ENCODE results near the gene STK17A. TPM values are rescaled to one million over a fixed set of nuclear protein-coding genes. Genes with fewer than 3 reads are reported as not detected.
"Not testable (repeated sequence)": the region's sequence is repeated elsewhere in the genome, so short reads cannot be mapped to it uniquely, and the experiment has no call there.

Gene STK17A
- total and polyA plus RNA-seq, 4 experiments from 2014 or later, result 118 to 168 (median 129) TPM

DNA sequence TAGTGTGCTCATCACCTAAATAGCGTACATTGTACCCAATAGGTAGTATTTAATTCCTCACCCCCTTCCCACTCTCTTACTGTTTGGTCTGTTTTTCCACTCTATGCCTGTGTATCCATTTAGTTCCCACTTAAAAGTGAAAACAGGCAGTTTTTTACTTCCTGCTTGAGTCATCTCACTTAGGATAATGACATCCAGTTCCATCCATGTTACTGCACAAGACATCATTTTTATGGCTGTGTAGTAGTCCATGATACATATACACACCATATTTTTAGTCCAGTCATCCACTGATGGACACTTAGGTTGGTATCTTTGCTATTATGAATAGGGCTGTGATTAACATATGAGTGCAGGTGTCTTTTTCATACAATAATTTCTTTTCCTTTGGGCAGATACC, 10.1 kb downstream of the STK17A start:
- H3K36me3 Mint-ChIP-seq, result peaks cover 12 to 35% of the 10 kb centered on the region in 2 donors
- no peaks in the 10 kb centered on the region for H3K27me3 ChIP-seq (ENCODE audit: insufficient read depth, low read length)

DNA sequence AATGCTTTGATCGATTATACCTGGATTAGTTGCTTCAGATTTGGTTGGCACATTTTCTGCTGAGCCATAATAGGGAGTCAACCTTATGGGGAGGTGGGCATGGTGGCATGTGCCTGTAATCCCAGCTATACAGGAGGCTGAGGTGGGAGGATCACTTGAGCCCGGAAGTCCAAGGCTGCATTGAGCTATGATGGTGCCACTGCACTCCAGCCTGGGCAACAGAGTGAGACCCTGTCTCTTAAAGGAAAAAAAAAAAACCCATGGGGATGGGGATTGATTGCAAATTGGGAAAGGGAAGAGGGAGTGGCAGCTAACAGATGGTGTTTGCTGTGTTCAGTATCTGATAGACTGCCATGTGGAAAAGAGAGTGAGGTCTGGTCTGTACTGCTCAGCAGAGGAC, 11.1 kb downstream of the STK17A start:
- DNase-seq, result no peak
- Histone ChIP-seq H3K4me1 (ENCODE audit: insufficient read depth, low read length) (peaks cover 76% of the 10 kb centered on the region), H3K27me3 (ENCODE audit: insufficient read depth, low read length) (no peaks in the 10 kb centered on the region), H3K27ac (ENCODE audit: low read depth, low read length) (peak overlapping the region; percentile 30), H3K9me3 (ENCODE audit: control insufficient read depth in 1 of 2, low read length in 2 of 2) (no peaks in the 10 kb centered on the region), H3K36me3 (ENCODE audit: insufficient read depth, low read length) (no peaks in the 10 kb centered on the region), H3K4me3 (ENCODE audit: low read length in 2 of 2) (no peak overlapping the region)
- H3K9me3 Mint-ChIP-seq, result peaks cover 0 to 2% (median 0%) of the 10 kb centered on the region in 8 donors
- POLR2A ChIA-PET (ENCODE audit: partially characterized antibody), result interaction anchor here (1.0 to 2.0 kb wide), 3 partner anchors 9 to 14 kb away, joined by 4 to 7 read pairs (median 5); partner anchors contain the start of gene STK17A
- H3K4me3 Mint-ChIP-seq, result peak overlapping the region; percentile 45 to 88 (median 78)
- peaks cover 55 to 88% (median 70%) of the 10 kb centered on the region in 4 donors for H3K4me1 Mint-ChIP-seq
- no peaks in the 10 kb centered on the region for H3K27me3 Mint-ChIP-seq
- peak overlapping the region; percentile 25 to 93 (median 81) for H3K27ac Mint-ChIP-seq
- H3K36me3 Mint-ChIP-seq, result peaks cover 20 to 41% of the 10 kb centered on the region in 2 donors
- CTCF ChIA-PET (ENCODE audit: partially characterized antibody), result interaction anchor here (1.4 to 2.3 kb wide), 4 partner anchors 9 to 106 kb away, joined by 4 to 16 read pairs (median 8); partner anchors contain the start of gene STK17A
- intact Hi-C loops (cut with micrococcal nuclease), result no loop called here

More for the DNA sequence above, 10.1 kb downstream of the STK17A start:
- intact Hi-C loops (cut with micrococcal nuclease), result no loop called here
- Mint-ChIP-seq H3K27me3 (no peaks in the 10 kb centered on the region), H3K4me3 (peak overlapping the region in 7 of 8 donors; percentile 10 to 88 (median 79)), H3K9me3 (peaks cover 0 to 2% (median 0%) of the 10 kb centered on the region in 8 donors), H3K27ac (peak overlapping the region; percentile 5 to 93 (median 82)), H3K4me1 (peaks cover 63 to 89% (median 75%) of the 10 kb centered on the region in 4 donors)
- peaks cover 86% of the 10 kb centered on the region for H3K4me1 ChIP-seq (ENCODE audit: insufficient read depth, low read length)
- ChIA-PET CTCF (ENCODE audit: partially characterized antibody) (interaction anchor here (1.2 to 3.2 kb wide), 2 partner anchors 10 to 107 kb away, joined by 4 to 15 read pairs; partner anchors contain the start of gene STK17A), POLR2A (ENCODE audit: partially characterized antibody) (interaction anchor here (1.0 to 13.3 kb wide), 5 partner anchors 9 to 52 kb away, joined by 3 to 393 read pairs (median 4); partner anchors contain the start of gene STK17A)
- peak overlapping the region; percentile 27 for H3K27ac ChIP-seq (ENCODE audit: low read depth, low read length)
- H3K9me3 ChIP-seq (ENCODE audit: control insufficient read depth in 1 of 2, low read length in 2 of 2), result no peaks in the 10 kb centered on the region
- no peaks in the 10 kb centered on the region for H3K36me3 ChIP-seq (ENCODE audit: insufficient read depth, low read length)
- no peak overlapping the region for H3K4me3 ChIP-seq (ENCODE audit: low read length in 2 of 2)
- DNase-seq, result no peak

DNA sequence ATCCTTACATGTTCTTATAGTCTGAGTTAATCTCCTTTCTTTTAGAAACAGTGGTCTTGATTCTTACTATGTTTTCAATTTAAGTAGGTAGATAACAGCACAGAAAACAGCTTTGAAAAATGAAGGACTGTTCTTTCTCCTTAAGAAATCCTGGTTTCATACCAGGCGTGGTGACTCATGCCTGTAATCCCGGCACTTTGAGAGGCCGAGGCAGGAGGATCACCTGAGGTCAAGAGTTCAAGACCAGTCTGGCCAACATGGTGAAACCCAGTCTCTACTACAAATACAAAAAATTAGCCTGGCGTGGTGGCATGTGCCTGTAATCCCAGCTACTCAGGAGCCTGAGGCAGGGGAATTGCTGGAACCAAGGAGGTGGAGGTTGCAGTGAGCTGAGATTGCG, 13.5 kb downstream of the STK17A start:
- H3K27me3 Mint-ChIP-seq; intact Hi-C loops (cut with micrococcal nuclease): not testable (repeated sequence)
- H3K36me3 Mint-ChIP-seq, result peaks cover 32 to 46% of the 10 kb centered on the region in 2 donors

DNA sequence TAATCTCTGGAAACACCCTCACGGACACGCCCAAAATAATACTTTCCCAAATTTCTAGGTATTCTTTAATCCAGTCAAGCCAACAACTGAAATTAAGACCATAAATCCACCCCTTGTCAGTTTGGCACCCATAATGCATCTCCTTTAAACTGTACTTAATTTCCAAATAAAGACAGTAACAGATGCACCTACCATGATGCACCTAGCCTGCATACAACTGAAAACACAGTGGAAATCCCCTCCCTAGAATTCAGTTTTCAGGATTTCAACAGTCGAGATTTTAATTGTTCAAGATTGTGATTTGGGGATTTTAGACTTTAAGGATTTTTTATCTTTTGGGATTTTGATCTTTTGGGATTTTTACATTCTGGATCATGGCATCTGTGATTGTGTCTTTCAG, 17.1 kb downstream of the STK17A start:
- H3K4me1 ChIP-seq (ENCODE audit: insufficient read depth, low read length), result peaks cover 76% of the 10 kb centered on the region
- Mint-ChIP-seq H3K4me3 (peak overlapping the region in 5 of 8 donors; percentile 17 to 50 (median 36)), H3K4me1 (peaks cover 30 to 47% (median 36%) of the 10 kb centered on the region in 4 donors), H3K27ac (peak overlapping the region in 5 of 7 donors; percentile 8 to 88 (median 46)), H3K36me3 (peaks cover 41 to 46% of the 10 kb centered on the region in 2 donors), H3K9me3 (peaks cover 0 to 2% (median 0%) of the 10 kb centered on the region in 8 donors), H3K27me3 (no peaks in the 10 kb centered on the region)
- H3K27ac ChIP-seq (ENCODE audit: low read depth, low read length), result no peak overlapping the region
- DNase-seq, result no peak
- H3K9me3 ChIP-seq (ENCODE audit: control insufficient read depth in 1 of 2, low read length in 2 of 2), result no peaks in the 10 kb centered on the region
- POLR2A ChIA-PET (ENCODE audit: partially characterized antibody), result interaction anchor here (1.2 kb wide), 1 partner anchor 34 kb away, joined by 3 read pairs; no protein-coding TSS in a partner anchor
- H3K27me3 ChIP-seq (ENCODE audit: insufficient read depth, low read length), result no peaks in the 10 kb centered on the region
- CTCF ChIA-PET (ENCODE audit: partially characterized antibody), result interaction anchor here (0.7 kb wide), 1 partner anchor 17 kb away, joined by 3 read pairs; the partner anchor contains the start of gene STK17A
- intact Hi-C loops (cut with micrococcal nuclease), result loop anchor here (2.0 kb wide), 1 partner anchor 13 kb away; no protein-coding TSS in a partner anchor
- H3K36me3 ChIP-seq (ENCODE audit: insufficient read depth, low read length), result peaks cover 14% of the 10 kb centered on the region
- H3K4me3 ChIP-seq (ENCODE audit: low read length in 2 of 2), result no peak overlapping the region

More for the DNA sequence above, 13.5 kb downstream of the STK17A start:
- not testable (repeated sequence) for H3K9me3 Mint-ChIP-seq; H3K9me3 ChIP-seq (ENCODE audit: control insufficient read depth in 1 of 2, low read length in 2 of 2); H3K27me3 ChIP-seq (ENCODE audit: insufficient read depth, low read length); H3K36me3 ChIP-seq (ENCODE audit: insufficient read depth, low read length); H3K4me3 ChIP-seq (ENCODE audit: low read length in 2 of 2); H3K27ac ChIP-seq (ENCODE audit: low read depth, low read length); DNase-seq
- peaks cover 51 to 76% (median 61%) of the 10 kb centered on the region in 4 donors for H3K4me1 Mint-ChIP-seq
- peak overlapping the region in 1 of 8 donors; percentile 19 for H3K4me3 Mint-ChIP-seq
- peaks cover 76% of the 10 kb centered on the region for H3K4me1 ChIP-seq (ENCODE audit: insufficient read depth, low read length)
- CTCF ChIA-PET (ENCODE audit: partially characterized antibody), result interaction anchor here (1.2 to 3.9 kb wide), 2 partner anchors 11 to 14 kb away, joined by 3 to 22 read pairs; partner anchors contain the start of gene STK17A
- peak overlapping the region in 2 of 7 donors; percentile 47 to 93 for H3K27ac Mint-ChIP-seq
- POLR2A ChIA-PET (ENCODE audit: partially characterized antibody), result interaction anchor here (0.6 to 1.6 kb wide), 3 partner anchors 12 to 104 kb away, joined by 3 to 4 read pairs (median 3); no protein-coding TSS in a partner anchor

DNA sequence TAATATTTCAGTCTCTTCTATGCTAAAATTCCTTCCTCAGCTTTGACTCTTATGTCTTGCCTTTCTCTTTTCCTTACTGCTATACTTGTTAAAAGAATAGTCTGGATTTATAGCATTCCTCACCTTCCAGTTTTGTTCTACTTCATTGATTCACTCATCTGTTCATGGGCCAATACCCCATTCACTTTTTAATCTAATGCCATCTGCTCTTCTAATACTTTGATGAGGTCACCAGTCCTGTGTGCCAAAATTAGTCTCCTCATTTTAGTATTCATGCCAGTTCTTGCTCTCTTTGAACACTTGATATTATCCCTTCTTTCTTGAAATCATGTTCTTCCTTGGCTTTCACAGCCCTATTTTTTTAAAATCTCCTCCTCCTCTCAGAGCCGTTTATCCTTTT, 19.3 kb downstream of the STK17A start:
- H3K27me3 ChIP-seq (ENCODE audit: insufficient read depth, low read length), result no peaks in the 10 kb centered on the region
- no peak overlapping the region for H3K4me3 ChIP-seq (ENCODE audit: low read length in 2 of 2)
- no peaks in the 10 kb centered on the region for H3K27me3 Mint-ChIP-seq
- H3K9me3 Mint-ChIP-seq, result peaks cover 0 to 2% (median 0%) of the 10 kb centered on the region in 8 donors
- POLR2A ChIA-PET (ENCODE audit: partially characterized antibody), result interaction anchor here (1.0 to 2.8 kb wide), 5 partner anchors 10 to 46 kb away, joined by 3 to 16 read pairs (median 3); partner anchors contain the start of gene STK17A
- H3K4me3 Mint-ChIP-seq, result no peak overlapping the region
- H3K4me1 Mint-ChIP-seq, result peaks cover 21 to 50% (median 34%) of the 10 kb centered on the region in 4 donors
- peaks cover 80% of the 10 kb centered on the region for H3K4me1 ChIP-seq (ENCODE audit: insufficient read depth, low read length)
- peaks cover 33 to 44% of the 10 kb centered on the region in 2 donors for H3K36me3 Mint-ChIP-seq
- H3K9me3 ChIP-seq (ENCODE audit: control insufficient read depth in 1 of 2, low read length in 2 of 2), result no peaks in the 10 kb centered on the region
- no peak for DNase-seq
- H3K27ac Mint-ChIP-seq, result no peak overlapping the region
- CTCF ChIA-PET (ENCODE audit: partially characterized antibody), result interaction anchor here (0.7 to 3.2 kb wide), 3 partner anchors 20 to 98 kb away, joined by 3 to 25 read pairs (median 8); partner anchors contain the start of gene STK17A
- peaks cover 14% of the 10 kb centered on the region for H3K36me3 ChIP-seq (ENCODE audit: insufficient read depth, low read length)
- no peak overlapping the region for H3K27ac ChIP-seq (ENCODE audit: low read depth, low read length)
- intact Hi-C loops (cut with micrococcal nuclease), result no loop called here

DNA sequence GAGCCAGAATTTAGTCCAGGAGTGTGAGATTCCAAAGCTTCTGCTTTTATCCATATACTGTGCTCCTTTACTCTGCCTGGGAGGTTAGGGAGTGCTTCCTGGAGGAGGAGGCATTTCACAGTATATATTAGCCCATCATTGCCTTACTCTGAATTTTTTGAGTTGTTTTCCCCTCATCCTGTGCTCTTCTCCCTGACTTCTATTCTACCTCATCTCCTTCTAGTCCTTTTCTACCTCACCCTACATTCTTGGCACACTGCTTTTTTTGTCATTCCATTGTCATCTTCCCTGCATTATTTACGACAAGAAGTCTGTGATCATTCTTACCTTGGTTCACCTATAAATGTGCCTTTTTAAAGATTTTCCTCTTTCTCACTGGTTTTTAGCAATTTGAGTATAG, 21.3 kb downstream of the STK17A start:
- Histone ChIP-seq H3K4me3 (ENCODE audit: low read length in 2 of 2) (no peak overlapping the region), H3K9me3 (ENCODE audit: control insufficient read depth in 1 of 2, low read length in 2 of 2) (no peaks in the 10 kb centered on the region), H3K27me3 (ENCODE audit: insufficient read depth, low read length) (no peaks in the 10 kb centered on the region), H3K36me3 (ENCODE audit: insufficient read depth, low read length) (peaks cover 25% of the 10 kb centered on the region), H3K27ac (ENCODE audit: low read depth, low read length) (no peak overlapping the region), H3K4me1 (ENCODE audit: insufficient read depth, low read length) (peaks cover 95% of the 10 kb centered on the region)
- peak overlapping the region in 4 of 8 donors; percentile 2 to 79 (median 28) for H3K4me3 Mint-ChIP-seq
- peak overlapping the region; percentile 21 to 92 (median 54) for H3K27ac Mint-ChIP-seq
- peaks cover 36 to 45% of the 10 kb centered on the region in 2 donors for H3K36me3 Mint-ChIP-seq
- H3K4me1 Mint-ChIP-seq, result peaks cover 27 to 50% (median 43%) of the 10 kb centered on the region in 4 donors
- ChIA-PET POLR2A (ENCODE audit: partially characterized antibody) (interaction anchor here (1.3 to 2.6 kb wide), 5 partner anchors 11 to 45 kb away, joined by 3 to 18 read pairs (median 7); no protein-coding TSS in a partner anchor), CTCF (ENCODE audit: partially characterized antibody) (interaction anchor here (0.7 to 3.2 kb wide), 5 partner anchors 13 to 94 kb away, joined by 3 to 23 read pairs (median 3); partner anchors contain the start of gene STK17A)
- no peaks in the 10 kb centered on the region for H3K27me3 Mint-ChIP-seq
- intact Hi-C loops (cut with micrococcal nuclease), result no loop called here
- no peak for DNase-seq
- peaks cover 0 to 2% (median 0%) of the 10 kb centered on the region in 8 donors for H3K9me3 Mint-ChIP-seq

DNA sequence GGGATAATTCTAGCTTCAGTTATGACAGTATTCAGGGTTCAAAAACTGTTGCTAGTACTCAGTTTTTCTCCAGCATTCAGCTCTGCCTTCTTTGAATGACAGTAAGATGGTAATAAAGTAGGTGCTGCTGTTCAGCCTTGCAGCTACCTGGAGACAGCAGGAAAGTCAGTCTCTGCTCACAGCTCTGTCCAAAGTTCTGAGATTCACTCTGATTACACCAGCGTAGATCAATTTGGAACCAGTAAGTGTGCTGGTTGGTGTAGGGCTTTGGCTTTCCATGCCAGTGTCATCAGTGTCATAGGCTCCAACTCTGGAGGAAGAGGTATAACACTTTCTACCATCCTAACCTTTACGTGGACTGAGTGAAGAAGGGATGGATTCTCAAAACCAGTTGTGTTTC, 26.2 kb downstream of the STK17A start:
- ChIA-PET CTCF (ENCODE audit: partially characterized antibody) (interaction anchor here (1.9 to 2.2 kb wide), 3 partner anchors 11 to 91 kb away, joined by 6 to 11 read pairs (median 8); partner anchors contain the start of gene STK17A), POLR2A (ENCODE audit: partially characterized antibody) (interaction anchor here (1.1 to 2.3 kb wide), 4 partner anchors 10 to 22 kb away, joined by 3 to 5 read pairs (median 4); no protein-coding TSS in a partner anchor)
- H3K27me3 ChIP-seq (ENCODE audit: insufficient read depth, low read length), result no peaks in the 10 kb centered on the region
- no peak overlapping the region for H3K4me3 ChIP-seq (ENCODE audit: low read length in 2 of 2)
- peak overlapping the region; percentile 17 to 91 (median 79) for H3K27ac Mint-ChIP-seq
- intact Hi-C loops (cut with micrococcal nuclease), result no loop called here
- H3K9me3 ChIP-seq (ENCODE audit: control insufficient read depth in 1 of 2, low read length in 2 of 2), result no peaks in the 10 kb centered on the region
- H3K4me1 Mint-ChIP-seq, result peaks cover 46 to 71% (median 59%) of the 10 kb centered on the region in 4 donors
- H3K4me3 Mint-ChIP-seq, result peak overlapping the region in 1 of 8 donors; percentile 16
- no peak overlapping the region for H3K27ac ChIP-seq (ENCODE audit: low read depth, low read length)
- H3K36me3 ChIP-seq (ENCODE audit: insufficient read depth, low read length), result peaks cover 28% of the 10 kb centered on the region
- H3K27me3 Mint-ChIP-seq, result no peaks in the 10 kb centered on the region
- no peak for DNase-seq
- H3K9me3 Mint-ChIP-seq, result peaks cover 0 to 2% (median 0%) of the 10 kb centered on the region in 8 donors
- H3K36me3 Mint-ChIP-seq, result peaks cover 54 to 73% of the 10 kb centered on the region in 2 donors
- peaks cover 87% of the 10 kb centered on the region for H3K4me1 ChIP-seq (ENCODE audit: insufficient read depth, low read length)
